Activated CD4-positive, alpha-beta T cell treated with anti-CD3 and anti-CD28 coated beads, Interleukin-2, amount 50 U/mL, for 16 hours (primary cell): Measurements from ENCODE around the gene ARHGAP8.
"Not testable (repeated sequence)": the region's sequence is repeated elsewhere in the genome, so short reads cannot be mapped to it uniquely, and the experiment has no call there.

Source experiments
- DNase-seq: peaks from one replicate; pipeline ENCODE4 v3.0.0-alpha.2; 2020

ARHGAP8 gene

DNA sequence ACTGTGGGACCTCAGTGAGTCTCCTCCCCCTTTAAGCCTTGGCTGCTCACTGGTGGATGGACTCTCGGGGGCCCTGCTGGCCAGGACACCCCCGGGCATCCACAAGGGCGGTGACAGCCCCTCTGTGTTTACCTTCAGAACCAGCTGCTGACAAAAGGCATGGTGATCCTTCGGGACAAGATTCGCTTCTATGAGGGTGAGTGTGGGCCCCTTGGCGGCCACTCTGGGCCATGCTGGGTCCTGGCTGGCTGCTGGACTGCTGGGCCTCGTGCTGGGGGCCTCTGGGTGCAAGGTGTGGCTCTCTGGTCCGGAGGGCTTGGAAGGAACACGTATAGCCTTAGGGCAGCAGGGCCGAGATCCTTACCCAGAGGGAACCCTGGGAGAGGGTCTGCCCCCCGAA is 25.9 kb upstream of the ARHGAP8 start:
- no peak for DNase-seq

DNA sequence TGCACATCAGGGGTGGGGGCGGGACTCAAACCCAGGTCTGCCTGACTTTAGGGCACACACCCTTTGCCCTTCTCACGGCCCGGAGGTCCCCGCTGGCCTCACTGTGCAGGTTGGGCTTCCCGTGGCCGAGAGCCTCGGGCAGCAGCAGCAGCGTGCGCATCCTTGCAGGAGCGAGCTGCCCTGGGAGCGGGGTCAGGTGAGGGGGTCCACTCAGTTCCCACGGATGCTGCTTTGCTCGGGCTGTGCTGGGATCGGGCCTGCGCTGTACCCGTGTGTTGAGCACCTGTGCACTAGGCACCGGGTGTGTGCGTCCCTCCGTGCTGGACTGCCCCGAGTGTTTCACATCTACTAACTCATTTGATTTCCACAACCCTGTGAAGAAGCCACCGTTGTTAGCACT is 25.2 kb upstream of the ARHGAP8 start:
- DNase-seq, result no peak

DNA sequence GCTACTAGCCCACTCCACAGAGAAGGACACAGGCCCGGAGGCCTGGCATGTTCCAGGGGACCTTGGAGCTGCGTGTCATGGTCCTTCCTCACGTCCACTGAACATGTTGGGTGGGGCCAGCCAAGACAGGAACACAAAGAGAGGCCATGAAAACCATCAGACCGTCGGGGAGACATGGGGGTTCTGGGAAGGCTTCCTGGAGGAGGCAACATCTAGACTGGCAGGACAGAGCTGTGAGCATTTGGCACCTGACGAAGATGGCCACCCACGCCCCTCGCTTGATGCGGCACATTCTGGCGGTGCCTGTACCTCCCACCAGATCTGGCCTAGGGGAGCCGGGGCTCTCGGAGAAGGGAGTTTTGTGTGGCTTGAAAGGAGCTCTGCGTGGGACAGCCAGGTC is 24.7 kb upstream of the ARHGAP8 start:
- DNase-seq, result no peak

DNA sequence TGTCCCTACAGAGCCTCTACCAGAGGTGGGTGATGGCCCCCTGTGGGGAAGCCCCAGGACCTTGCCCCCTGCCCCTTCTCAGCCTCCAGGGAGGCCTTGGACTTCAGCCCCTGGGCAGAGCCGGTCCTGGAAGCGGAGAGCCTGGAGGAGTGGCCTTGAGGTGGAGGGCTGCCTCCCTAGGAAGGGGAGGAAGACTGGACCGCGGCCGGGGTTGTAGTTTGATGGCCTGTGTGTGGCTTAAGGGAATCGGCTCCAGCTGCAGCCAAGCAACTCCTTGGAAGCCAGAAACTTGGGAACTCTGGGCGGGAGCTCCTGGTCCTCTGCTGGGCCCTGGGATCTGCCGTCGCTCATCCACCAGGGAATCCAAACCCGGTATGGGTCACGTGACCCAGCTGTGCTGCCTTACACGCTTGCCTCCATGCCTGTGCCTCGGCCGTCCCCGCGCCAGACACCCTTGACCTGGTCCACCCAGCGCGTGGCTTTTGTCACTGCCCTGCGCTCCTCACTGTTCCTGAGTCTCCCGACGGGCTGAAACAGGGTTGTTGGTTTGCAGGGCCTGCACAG is 23.5 kb upstream of the ARHGAP8 start:
- no peak for DNase-seq

DNA sequence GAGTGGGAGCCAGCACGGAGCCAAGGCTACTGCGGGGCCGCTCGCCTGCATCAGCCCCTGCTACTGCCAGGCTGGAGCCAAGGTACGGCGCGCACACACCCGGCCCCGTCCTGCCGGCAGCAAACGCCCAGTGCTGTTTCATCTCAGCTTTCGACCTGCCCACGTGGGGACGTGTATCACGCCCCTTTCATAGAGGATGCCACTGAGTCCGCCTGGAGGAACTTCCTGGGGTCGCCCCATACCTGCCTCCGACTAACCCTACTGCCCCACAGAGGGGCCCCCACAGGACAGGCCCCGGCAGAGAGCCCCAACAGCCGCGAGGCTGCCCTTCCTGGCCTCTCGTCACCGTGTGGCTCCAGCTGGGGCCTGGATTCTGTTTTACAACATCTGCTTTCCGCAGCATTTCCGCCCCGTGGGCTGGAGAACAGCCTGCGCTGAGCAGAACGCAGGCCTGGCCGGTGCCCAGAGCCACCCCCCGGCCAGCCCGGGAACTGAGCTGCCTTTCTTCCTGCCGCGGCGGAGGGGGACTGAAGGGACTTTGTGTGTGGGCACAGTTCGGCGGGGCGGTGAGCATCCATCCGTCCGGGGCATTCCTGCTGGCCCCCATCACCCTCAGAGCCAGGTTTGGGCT is 22.9 kb upstream of the ARHGAP8 start:
- no peak for DNase-seq

DNA sequence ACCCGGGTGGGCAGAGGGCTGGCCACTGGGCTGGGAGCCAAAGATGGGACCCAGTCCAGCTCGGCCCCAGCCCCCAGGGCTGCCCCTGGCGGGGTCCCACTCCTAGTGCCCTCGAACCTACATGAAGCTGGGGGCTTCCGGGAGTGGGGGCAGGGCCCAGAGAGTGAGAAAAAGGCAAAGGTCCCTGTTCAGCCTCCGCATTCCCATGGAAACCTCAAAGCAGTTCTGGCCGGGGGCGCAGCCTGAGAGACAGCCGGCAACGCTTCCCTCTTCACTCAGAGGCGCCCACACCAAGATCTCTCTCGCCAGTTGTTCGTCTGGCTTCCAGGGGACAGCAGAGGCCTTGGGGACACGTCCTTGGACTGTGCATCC is 22.4 kb upstream of the ARHGAP8 start:
- no peak for DNase-seq

DNA sequence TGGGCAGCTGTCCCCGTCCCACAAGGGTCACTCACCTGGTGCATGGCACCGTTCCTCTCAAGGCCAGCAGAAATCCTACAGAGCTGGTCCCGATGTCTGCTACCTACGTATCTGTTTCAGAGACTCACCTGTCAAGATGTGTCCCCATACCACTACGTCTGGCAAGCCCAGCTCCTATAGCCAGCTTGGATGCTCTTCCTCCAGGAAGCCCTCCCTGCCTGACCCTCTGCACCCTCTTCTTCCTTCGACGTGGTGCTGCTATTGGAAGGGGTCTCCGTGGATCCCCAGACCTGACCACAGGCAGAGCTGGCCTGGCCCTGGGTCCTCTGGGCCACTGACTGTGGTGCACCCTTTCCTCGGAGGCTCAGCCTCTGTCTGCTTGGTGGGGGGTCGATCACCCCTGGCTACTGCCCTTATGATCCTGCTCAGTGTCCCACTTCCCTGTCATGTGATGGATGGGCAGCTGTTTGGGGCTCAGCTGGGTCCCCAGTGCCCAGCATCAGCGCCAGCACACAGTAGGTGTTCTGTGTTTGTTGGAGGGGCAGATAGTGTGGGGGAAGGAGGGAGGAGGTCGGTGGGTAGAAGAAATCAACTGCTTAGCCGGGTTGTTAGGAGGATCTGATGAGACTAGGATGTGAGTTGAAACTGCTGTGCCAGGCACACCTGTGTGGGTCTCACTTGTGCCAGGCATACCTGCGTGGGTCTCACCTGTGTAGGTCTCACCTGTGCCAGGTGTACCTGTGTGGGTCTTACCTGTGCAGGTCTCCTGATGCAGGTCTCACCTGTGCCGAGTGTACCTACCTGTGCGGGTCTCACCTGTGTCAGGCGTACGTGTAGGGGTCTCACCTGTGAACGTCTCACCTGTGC is 21.7 kb upstream of the ARHGAP8 start:
- DNase-seq, result no peak

DNA sequence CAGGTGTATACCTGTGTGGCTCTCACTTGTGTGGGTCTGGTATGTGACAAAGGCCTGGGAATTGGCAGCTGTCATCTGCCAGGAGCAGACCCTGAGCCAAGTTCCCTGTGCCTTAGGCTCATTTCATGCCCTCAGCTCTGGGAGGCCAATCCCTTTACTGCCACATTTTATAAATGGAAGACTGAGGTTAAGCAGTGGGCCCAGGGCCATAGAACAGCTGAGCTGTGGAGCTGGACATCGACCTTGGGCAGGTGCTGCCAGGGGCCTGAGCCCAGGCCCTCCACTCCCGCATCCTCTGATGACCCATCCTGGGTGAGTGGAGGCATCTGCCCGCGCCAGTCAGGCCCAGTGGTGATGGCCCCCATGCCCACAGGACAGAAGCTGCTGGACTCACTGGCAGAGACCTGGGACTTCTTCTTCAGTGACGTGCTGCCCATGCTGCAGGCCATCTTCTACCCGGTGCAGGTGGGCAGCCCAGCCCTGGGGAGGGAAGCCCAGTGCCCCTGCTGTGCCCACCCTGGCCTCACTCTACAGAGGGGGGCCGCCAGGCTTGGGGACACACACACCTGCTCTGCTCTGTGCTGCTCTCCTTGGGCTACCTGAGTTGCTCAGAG is 20.9 kb upstream of the ARHGAP8 start:
- DNase-seq, result no peak

DNA sequence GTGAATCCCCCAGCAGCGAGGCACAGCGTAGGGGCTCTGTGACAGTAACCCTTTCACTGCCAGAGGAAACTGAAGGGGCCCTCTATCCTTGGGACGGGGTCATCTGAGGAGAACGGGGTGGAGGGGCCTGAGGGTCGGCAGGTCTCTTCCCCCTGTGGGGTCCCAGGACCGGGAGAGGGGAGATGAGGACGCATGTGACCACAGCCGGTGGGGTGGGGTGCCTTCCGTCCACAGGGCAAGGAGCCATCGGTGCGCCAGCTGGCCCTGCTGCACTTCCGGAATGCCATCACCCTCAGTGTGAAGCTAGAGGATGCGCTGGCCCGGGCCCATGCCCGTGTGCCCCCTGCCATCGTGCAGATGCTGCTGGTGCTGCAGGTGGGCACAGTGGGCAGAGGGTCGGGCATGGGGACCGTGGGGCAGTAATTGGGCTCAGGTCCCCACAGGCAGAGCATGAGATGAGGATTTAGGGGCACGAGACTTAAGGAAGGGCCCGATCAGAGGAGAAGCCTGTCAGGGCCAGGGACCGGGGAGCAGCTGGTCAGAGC is 20.3 kb upstream of the ARHGAP8 start:
- no peak for DNase-seq

DNA sequence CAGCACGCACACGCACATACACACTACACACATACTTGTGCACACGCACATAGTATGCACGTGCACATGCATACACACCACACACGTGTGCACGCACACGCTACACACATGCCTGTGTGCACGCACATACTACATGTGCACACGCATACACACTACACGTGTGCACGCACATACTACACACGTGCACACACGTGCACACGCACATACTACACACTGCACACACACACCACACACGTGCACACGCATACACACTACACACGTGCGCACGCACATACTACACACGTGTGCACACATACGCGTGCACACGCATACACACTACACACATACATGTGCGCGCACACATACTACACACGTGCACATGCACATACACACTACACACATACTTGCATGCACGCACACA is 19.7 kb upstream of the ARHGAP8 start:
- DNase-seq, result no peak

DNA sequence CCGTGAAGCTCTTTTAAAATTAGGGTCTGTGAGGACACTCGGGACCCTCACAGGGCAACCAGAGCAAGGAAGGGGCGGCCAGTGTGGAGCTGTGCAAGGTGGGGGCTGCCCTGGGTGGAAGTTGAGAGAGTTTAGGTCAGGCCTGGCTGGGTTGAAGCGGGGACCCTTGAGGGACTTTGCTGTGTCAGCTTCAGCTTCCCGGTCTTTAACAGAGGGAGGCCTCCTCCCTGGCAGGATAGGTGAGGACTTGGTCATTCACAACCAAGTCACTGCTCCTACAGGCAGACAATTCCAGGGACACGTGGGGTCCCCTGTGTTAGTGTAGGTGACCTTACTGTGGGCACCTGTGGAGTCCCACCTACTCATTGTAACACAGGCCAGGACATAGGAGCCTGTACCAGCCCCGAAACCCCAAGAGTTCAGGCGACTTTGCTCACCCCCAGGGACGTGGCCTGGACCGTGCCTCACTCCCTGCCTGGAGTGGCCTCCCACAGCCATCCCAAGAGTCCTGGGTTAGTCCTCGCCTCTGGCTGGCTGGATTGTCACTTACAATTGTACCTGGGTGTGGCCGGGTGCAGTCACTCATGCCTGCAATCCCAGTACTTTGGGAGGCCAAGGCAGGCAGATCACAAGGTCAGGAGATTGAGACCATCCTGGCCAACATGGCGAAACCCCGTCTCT is 18.8 kb upstream of the ARHGAP8 start:
- no peak for DNase-seq

DNA sequence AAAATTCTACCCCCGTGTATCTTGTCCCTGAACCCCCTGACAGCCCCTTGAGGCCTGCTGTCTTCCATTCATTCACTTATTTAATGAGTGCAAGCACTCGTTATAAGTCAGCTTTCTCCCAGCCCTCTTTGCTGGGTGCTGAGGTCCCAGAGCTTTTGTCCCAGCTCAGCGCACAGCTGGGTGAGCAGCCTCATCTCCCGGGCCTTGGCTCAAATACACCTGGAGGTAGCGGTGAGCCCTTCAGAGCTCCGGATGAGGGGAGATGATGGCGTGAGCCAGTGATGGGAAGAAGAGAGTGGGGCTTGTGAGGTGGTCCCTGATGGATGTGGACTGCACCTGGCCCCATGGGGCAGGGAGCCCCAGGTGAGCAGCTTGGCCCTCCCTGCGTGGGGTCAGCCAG is 18.1 kb upstream of the ARHGAP8 start:
- no peak for DNase-seq

DNA sequence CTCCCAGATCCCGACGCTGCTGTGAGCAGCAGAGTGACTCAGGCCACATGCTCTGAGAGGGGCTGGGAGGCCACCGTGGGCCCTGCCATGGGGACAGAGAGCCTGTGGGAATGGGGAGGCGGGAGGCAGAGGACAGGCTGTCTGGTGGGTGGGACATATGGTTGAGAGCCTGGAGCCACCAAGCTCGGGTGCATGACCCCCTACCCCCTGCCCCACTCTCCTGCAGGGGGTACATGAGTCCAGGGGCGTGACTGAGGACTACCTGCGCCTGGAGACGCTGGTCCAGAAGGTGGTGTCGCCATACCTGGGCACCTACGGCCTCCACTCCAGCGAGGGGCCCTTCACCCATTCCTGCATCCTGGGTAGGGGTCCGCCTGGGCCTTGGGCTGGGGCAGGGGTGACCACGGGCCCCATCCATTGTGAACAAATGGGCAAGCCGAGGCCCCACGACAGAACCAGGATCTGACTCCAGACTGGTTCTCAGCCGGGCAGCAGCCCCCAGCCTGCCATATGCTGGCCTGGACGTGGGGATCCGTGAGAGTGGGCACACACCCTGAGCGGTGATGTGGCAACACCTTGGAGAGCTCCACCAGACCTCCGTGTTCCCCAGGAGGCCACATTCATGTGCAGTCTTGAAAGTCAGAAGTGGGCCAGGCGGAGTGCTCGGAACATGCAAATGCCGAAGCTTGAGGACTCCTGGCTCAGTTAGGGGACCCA is 17.4 kb upstream of the ARHGAP8 start:
- DNase-seq, result no peak

DNA sequence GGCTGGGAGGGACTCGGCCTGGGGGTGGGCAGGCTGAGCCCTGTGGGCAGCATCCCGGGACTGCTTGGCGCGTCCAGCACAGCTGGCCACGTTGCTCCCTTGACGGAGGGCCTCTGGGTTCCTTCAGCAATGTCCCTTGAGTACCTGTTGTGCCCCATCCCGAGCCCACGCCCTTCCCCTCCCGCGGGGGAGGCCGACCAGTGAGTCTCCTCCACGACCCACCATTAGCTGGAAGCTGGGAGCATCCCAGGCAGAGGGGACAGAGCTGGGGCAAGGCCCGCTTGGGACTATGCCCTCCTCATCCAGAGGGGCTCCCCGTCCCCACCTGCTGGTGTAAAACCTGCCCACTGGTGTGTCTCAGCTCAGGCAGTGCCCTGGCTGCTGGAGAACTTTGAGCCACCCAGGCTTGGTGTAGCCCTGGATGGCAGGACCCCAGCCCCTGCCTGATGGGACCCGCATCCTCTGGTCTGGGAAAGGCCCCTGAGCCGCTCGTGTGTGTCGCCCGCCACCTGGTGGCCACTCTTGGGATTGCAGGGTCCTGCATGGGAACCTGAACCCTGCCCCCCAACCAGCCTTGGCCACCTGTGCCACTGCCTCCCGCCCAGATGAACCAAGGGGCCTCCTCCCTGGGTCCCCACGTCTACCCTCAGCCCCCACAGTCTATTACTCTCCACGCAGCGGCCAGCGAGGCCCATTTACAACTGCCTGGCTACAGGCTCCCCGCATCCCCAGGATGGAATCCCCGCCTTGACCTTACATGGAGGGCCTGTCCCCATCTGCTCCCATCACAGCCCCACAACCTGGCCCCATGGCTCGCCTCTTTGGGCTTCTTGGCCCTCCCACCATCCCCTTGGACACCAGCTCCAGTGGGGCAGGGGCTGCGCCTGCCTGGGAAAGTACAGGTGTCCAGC is 16.6 kb upstream of the ARHGAP8 start:
- DNase-seq, result peak; percentile 78

DNA sequence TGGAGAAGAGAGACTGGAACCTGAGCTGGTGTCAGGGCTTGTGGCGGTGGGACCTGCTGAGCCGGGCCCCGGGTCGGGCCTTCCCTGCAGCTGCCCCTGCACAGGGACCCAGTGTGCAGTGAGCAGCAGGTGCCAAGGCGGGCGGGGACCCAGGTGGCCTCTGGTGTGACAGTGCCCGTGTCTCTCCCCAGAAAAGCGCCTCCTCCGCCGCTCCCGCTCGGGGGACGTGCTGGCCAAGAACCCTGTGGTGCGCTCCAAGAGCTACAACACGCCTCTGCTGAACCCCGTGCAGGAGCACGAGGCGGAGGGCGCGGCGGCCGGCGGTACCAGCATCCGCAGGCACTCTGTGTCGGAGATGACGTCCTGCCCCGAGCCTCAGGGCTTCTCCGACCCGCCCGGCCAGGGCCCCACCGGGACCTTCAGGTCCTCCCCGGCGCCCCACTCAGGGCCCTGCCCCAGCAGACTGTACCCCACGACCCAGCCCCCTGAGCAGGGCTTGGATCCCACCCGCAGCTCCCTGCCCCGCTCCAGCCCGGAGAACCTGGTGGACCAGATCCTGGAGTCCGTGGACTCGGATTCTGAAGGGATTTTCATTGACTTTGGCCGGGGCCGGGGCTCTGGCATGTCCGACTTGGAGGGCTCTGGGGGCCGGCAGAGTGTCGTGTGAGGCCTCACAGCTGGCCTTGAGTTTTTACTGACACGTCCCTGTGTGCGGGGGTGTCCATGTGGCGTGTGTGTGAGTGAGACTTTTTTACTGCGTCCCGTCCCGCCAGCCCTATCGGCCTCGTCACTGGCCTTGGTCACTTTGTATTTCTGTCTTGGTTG is 15.6 kb upstream of the ARHGAP8 start:
- no peak for DNase-seq

DNA sequence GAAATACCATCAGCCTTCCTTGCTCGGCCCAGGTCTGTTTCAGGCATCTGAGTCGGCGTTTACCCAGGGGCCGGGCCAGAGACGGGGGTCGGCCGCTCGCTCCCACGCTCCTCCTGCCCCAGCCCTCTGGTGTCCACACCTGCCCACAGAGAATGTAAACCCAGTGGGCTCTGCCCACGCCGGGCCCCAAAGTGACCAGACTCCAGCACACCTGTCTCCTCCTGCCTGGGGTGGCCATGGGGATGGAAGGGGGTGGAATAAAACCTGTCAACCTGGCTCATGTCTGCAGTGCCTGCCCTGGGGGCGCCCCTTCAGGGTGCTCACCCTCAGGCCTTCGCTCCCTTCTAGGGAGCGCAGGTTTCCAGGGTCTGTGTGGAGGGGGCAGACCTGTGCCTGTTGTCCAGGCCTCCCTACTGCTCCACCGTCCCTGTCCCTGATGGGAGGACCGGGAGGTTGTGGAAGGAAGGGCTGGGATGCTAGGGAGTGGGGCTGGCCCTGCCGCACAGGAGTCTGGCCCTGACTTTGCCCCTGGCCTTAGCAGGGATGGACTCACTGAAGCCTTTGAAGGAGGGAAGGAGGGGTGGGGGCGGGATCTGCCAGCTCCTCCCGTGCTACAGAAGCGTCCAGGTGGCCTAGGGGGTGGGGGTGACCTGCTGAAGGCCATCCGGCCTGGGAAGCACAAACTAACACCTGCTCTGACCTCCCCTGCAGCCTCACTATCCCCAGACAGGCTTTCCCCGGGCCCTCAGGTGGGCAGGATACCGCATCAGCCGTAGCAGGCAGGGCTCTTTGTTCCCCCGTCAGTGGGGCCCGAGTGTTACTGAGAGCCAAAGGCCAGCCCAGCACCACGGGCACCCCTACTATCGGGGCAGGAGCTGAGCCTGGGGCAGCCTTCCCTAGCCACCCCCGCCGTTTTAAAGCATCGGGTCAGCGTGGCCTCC is 14.7 kb upstream of the ARHGAP8 start:
- no peak for DNase-seq

DNA sequence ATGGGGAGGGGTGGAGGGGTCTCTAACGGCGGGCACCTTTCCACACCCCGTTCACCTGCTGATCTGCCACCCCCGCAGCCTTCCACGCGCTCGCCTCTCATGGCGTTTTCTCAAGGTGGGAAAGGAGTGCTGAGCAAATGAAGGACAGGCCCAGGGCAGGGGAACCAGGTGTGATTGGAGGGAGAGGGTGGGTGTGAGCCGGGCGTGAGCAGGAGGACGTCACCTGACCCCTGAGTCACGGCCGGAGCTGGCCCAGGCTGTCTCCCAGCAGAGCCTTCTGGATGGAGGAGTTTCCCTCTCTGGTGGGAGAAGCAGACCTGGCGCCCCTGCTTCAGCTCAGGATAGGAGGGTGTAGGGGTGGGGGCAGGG is 14.0 kb upstream of the ARHGAP8 start:
- no peak for DNase-seq

DNA sequence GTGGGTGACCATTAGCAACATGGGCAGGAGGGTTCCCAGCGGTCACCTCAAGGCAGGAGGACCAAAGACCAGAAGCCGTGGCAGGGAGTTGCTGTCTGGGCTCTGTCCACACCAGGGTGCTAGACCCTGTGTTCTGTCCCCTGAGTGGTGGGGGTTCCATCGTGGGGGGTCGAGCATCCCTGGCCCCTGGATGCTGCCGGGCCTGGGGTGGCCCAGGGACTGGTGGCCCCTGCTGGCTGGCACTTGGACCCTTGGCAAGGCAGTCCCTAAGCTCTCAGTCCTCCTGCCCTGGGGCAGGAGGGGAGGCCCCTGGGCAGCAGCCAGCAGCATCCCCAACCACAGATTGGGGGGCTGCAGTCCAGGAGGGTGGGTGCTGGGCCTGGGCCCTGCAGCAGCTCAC is 13.4 kb upstream of the ARHGAP8 start:
- no peak for DNase-seq

DNA sequence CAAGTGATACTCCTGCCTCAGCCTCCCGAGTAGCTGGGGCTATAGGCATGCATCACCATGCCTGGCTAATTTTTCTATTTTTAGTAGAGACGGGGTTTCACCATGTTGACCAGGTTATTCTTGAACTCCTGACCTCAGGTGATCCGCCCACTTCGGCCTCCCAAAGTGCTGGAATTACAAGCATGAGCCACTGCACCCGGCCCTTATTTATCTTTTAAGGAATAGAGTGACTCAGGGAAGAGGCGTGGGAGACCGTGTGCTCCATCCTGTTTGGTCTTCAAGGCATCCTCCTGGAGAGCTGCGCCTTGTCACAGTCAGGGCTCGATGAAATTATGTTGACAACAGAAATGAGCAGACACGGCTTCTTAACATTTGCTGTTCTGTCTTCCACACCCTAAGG is 12.7 kb upstream of the ARHGAP8 start:
- DNase-seq, result not testable (repeated sequence)
